Tibial nerve (tissue), 4 donors: Measurements from ENCODE around the gene METTL16. TPM values are rescaled to one million over a fixed set of nuclear protein-coding genes. Genes with fewer than 3 reads are reported as not detected.
A peak's percentile ranks its signal among the peaks of the same experiment; 100 is the strongest.

Experiments
- DNase-seq, 2 donors: peaks; one replicate each; pipeline ENCODE4 v3.0.0-alpha.2; 2019; ENCODE audit warnings: low spot score in 2 of 2
- H3K27ac ChIP-seq, 4 donors: fragments of 200-600 bp; sonication (generic) in 3 of 4; one replicate each; pipeline ENCODE4 v1.5.1; 2017 to 2019; ENCODE audit warnings: mild to moderate bottlenecking in 1 of 4
- H3K27me3 ChIP-seq, 2 donors: fragments of 200-600 bp; sonication (generic) in 1 of 2; one replicate each; pipeline versions ENCODE4 v1.5.1 to v1.6.0; 2017 to 2019
- H3K36me3 ChIP-seq, 3 donors: fragments of 200-600 bp; sonication (generic); one replicate each; pipeline ENCODE4 v1.5.1; 2018 to 2019
- H3K4me1 ChIP-seq, 4 donors: fragments of 200-600 bp; sonication (generic) in 3 of 4; one replicate each; pipeline ENCODE4 v1.5.1; 2017 to 2019
- H3K4me3 ChIP-seq, 4 donors: fragments of 200-600 bp; sonication (generic) in 3 of 4; one replicate each; pipeline ENCODE4 v1.5.1; 2017 to 2019; ENCODE audit warnings: mild to moderate bottlenecking in 1 of 4, moderate library complexity in 1 of 4
- H3K9me3 ChIP-seq, 4 donors: fragments of 200-600 bp; sonication (generic) in 3 of 4; one replicate each; pipeline ENCODE4 v1.5.1; 2017 to 2019
- CTCF ChIP-seq, 5 experiments: fragments of 200-600 bp in 3 of 5; fragments of 450-650 bp in 2 of 5; sonication (generic) in 3 of 5; IDR thresholded peaks; one replicate each; pipeline ENCODE4 v1.5.1; 2016 to 2019; ENCODE audit warnings: antibody characterized with exemption in 5 of 5, mild to moderate bottlenecking in 3 of 5, moderate library complexity in 2 of 5
- EP300 ChIP-seq, 2 donors: sonication (generic); formaldehyde crosslinking; IDR thresholded peaks; one replicate each; pipeline ENCODE4 v1.6.1; 2017; ENCODE audit warnings: antibody characterized with exemption in 2 of 2, mild to moderate bottlenecking in 1 of 2
- POLR2A ChIP-seq, 2 donors: fragments of 450-650 bp; IDR thresholded peaks; one replicate each; pipeline ENCODE4 v1.6.1; 2017; ENCODE audit warnings: antibody characterized with exemption in 2 of 2, mild to moderate bottlenecking in 2 of 2, moderate library complexity in 2 of 2
- WGBS, 2 donors: methylation state at CpG; one replicate each; pipeline ENCODE4 v1.1.5; 2018; 5-methylcytosine and 5-hydroxymethylcytosine counted together
- total RNA-seq, 4 donors: library from RNA; depleted of rRNA; stranded (reverse); fragments of >200 nt; gene quantifications; one replicate each; pipeline ENCODE4 v1.1.0, GENCODE V29; 2016

Gene METTL16
- total RNA-seq, 4 donors from 2014 or later, result 26.5 to 38.1 (median 33.9) TPM

DNA sequence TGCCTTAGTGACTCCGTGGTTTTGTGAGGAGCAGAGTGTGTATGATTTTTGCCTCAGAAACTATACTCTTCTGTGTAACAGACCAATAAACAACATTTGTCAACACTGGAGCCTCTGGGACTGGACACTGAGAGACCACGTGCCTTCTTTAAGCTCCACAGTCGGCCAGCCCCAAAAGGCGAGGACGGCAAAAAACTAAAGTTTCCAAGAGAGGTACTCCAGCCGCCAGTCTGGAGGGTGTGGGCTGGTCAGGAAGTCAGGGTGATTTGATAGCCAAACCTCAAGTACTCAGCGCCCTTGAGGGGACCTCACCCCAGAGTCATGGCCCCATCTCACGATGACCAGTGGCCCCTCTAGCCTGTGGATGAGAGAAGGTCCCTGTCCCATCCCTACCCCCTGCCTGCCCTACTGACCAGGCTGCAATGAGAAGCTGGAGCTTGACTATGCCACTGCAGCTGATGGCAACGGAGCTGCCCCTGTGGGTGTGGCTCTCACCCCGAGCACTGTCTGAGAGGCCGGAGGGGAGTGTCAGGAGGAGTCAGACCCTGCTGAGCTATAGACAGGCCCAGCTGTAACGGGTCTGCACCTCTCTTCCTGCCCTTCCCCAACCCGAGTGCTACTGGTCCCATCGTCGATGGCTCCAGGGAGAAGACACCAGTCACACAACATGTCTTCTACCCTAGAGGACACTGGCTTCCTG is 130.6 kb downstream of the METTL16 start:
- TF ChIP-seq POLR2A (IDR thresholded peaks at IDR 0.05) (no peak), CTCF (IDR thresholded peaks at IDR 0.05) (no peak), EP300 (IDR thresholded peaks at IDR 0.05) (no peak)
- Histone ChIP-seq H3K27me3 (no peaks in the 10 kb centered on the region), H3K4me3 (no peak overlapping the region), H3K9me3 (no peaks in the 10 kb centered on the region), H3K27ac (peak overlapping the region in 1 of 4 donors; percentile 34), H3K36me3 (peaks cover 0 to 70% (median 5%) of the 10 kb centered on the region in 3 donors), H3K4me1 (peaks cover 0 to 39% (median 3%) of the 10 kb centered on the region in 4 donors)
- 60 to 67% methylated on average over 11 to 15 of the region's 15 CpGs for WGBS, 2 donors
- no peak for DNase-seq

- no peak for TF ChIP-seq POLR2A (IDR thresholded peaks at IDR 0.05)
- no peak for TF ChIP-seq CTCF (IDR thresholded peaks at IDR 0.05)
- no peak for TF ChIP-seq EP300 (IDR thresholded peaks at IDR 0.05)
- H3K27ac ChIP-seq, result peak overlapping the region in 2 of 4 donors; percentile 5 to 34
- peaks cover 0 to 70% (median 12%) of the 10 kb centered on the region in 3 donors for H3K36me3 ChIP-seq
- no peaks in the 10 kb centered on the region for H3K9me3 ChIP-seq
- no peak overlapping the region for H3K4me3 ChIP-seq
- DNase-seq, result no peak
- H3K4me1 ChIP-seq, result peaks cover 0 to 32% (median 3%) of the 10 kb centered on the region in 4 donors
- 61 to 81% methylated on average over 8 to 16 of the region's 16 CpGs for WGBS, 2 donors
- no peaks in the 10 kb centered on the region for H3K27me3 ChIP-seq
Observed at GRCh38 chr17:2380226-2380922, 131.3 kb downstream of the METTL16 start.

- Histone ChIP-seq H3K27me3 (no peaks in the 10 kb centered on the region), H3K27ac (peak overlapping the region in 1 of 4 donors; percentile 5), H3K4me1 (peaks cover 0 to 25% (median 3%) of the 10 kb centered on the region in 4 donors), H3K9me3 (no peaks in the 10 kb centered on the region), H3K36me3 (peaks cover 0 to 72% (median 13%) of the 10 kb centered on the region in 3 donors), H3K4me3 (no peak overlapping the region)
- DNase-seq, result no peak
- WGBS, 2 donors, result 81 to 89% methylated on average over 15 to 23 of the region's 25 CpGs
- TF ChIP-seq EP300 (IDR thresholded peaks at IDR 0.05), result no peak
- TF ChIP-seq POLR2A (IDR thresholded peaks at IDR 0.05), result no peak
- TF ChIP-seq CTCF (IDR thresholded peaks at IDR 0.05), result no peak
Observed at GRCh38 chr17:2379489-2380225, 132.0 kb downstream of the METTL16 start.

GRCh38 chr17:2378905-2379304 is 132.8 kb downstream of the METTL16 start:
- TF ChIP-seq EP300 (IDR thresholded peaks at IDR 0.05), result no peak
- TF ChIP-seq POLR2A (IDR thresholded peaks at IDR 0.05), result no peak
- TF ChIP-seq CTCF (IDR thresholded peaks at IDR 0.05), result no peak
- WGBS, 2 donors, result 86 to 88% methylated on average over 11 of the region's 11 CpGs
- H3K4me1 ChIP-seq, result peaks cover 0 to 23% (median 3%) of the 10 kb centered on the region in 4 donors
- H3K4me3 ChIP-seq, result no peak overlapping the region
- peaks cover 0 to 79% (median 13%) of the 10 kb centered on the region in 3 donors for H3K36me3 ChIP-seq
- H3K27me3 ChIP-seq, result no peaks in the 10 kb centered on the region
- no peak overlapping the region for H3K27ac ChIP-seq
- no peak for DNase-seq
- no peaks in the 10 kb centered on the region for H3K9me3 ChIP-seq
